GM19467 (cell line): ENCODE data around the gene BPIFB1.

Experiments
- ATAC-seq: cut with Tn5 transposase; IDR thresholded peaks from one replicate; pipeline ENCODE4 v1.9.1; 2021; ENCODE audit warnings: mild to moderate bottlenecking, moderate library complexity; ENCODE audit not compliant: unreplicated experiment

The BPIFB1 gene

DNA sequence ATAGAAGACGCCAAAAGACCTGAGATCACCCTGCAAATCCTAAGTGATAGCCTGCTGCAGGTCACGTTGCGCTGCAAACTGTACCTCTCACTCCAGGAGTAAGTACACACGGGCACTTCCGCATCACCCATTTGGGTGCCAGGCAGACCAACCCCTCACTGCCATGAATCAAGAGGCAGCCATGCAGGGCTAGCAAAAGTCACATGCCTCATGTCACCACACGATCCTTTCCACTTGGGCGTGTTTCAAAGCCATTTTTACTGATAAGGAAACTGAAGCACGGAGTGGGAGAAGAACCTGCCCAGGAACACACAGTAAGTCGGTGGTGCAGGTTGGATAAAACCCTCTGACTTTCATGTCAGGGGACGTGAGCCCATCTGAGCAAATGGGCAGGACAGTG, 37.0 kb downstream of the BPIFB1 start:
- no peak for ATAC-seq

DNA sequence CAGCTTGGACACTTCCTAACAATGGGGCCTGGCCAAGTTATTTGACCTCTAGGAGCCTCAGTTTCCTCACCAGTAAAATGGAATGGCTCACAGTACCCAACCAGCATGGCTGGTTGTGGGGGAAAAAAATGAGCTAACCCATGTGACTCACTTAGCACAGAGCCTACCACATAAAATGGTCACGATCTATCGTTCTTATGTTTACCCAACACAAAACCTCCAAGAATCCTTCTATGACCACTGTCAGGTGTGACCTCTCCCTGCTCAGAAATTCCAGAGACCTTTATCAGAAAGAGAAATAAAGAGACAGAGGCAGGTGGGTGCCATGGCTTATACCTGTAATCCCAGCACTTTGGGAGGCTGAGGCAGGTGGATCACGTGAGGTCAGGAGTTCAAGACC, 39.4 kb downstream of the BPIFB1 start:
- no peak for ATAC-seq

DNA sequence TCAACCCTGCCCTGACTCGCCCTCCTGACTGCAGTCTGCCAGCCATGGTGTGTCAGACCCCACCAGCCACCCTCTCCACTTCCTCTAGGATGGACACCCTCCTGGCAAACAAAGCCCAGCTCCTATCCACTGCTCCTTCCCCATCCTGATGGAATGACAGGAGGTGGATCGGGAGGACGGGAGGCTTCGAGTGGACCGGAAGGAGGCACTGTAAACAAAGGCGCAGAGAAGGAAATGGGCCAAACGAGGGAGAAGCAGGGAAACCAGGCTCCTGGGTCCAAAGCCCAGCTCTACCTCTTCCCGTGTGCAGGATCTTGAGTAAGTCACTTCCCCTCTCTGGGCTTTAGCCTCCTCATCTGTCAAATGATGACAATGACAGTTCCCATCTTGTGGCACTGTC, 40.2 kb downstream of the BPIFB1 start:
- no peak for ATAC-seq

DNA sequence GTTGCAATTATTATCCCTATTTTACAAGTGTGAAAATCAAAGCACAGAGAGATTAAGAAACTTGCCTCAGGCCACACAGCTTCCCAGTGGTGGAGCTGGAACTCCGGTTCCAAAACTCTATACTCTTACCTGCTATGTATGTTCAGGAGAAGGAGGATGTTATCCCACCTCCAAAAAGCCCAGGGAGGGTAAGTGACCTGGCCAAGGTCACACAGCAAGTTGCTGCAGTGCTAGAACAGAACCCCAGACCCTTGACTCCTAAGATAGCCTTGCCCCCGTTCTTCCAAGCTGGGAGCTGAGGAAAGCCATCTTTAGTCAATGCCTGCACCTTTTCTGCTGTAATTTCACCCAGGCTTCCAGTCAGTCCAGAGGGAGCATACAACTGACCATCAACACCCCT, 42.3 kb downstream of the BPIFB1 start:
- no peak for ATAC-seq

DNA sequence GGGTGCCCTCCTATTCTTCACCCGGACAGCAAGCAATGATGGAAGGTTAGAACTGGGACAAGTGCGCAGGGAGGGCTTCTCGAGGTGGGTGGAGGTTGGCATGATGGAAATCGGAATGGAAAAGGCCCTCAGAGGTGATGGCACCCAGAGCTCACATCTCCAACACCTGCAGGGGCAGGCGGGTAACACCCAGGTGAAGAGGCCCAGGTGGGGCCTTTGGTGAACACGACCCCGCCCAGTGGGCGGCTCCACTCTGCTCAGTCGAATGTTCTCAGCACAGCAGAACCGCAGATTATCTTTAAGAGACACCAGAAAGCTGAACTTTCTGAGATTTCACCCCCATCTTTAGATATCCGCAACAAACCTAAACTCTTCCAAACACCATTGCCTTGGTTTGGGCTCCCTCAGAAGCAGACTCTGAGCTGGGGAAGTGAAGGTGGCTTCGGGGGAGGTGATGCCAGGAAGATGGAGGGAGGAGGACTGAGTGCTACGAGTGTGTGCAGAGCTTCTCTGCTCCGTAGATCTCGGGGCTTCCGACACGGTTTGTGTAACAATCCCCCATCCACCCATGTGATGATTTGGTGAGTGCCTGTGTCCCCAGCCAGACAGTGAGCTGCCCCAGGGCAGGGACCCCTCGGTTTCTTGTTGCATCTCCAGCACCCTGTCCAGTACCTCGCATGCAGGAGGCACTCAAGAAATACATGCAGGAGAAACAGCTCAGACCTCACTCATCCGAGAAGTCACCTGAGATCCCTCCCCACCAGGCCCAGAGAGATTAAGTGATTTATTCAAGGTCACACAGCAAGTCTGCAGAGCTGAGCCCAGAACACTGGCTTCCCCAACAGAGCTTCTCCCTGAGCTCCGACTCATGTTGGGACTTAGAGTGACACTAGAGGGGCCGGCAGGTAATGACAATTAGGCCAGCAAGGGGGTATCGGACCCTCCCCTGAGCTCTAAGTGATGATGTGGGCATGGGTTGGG, 45.4 kb downstream of the BPIFB1 start:
- ATAC-seq = no peak

DNA sequence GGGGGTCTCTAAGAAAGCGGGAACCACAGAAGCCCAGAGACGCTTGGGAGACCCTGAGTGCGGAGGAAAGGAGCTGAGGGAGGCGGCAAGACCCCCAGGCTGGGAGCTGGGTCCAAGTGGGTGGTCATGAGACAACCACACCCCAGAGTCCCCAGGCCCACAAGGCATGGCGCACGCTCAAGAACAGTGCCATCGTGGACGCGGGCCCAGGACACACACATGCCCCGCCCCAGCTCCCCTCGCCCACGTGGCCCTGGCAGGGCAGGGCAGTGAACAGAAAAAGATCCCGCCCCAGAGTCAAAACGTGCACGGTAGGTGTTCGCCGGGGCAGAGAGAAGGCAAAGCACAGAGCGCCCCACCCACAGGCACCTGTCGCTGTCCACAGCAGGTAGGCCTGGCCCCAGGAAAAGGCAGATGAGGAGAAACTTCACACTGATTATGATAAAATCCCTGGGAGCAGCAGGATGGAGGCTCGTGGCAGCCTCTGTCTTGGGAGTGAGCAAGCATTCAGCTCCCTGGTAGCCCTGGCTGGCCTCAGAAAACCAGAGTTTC, 50.0 kb downstream of the BPIFB1 start:
- ATAC-seq = no peak

DNA sequence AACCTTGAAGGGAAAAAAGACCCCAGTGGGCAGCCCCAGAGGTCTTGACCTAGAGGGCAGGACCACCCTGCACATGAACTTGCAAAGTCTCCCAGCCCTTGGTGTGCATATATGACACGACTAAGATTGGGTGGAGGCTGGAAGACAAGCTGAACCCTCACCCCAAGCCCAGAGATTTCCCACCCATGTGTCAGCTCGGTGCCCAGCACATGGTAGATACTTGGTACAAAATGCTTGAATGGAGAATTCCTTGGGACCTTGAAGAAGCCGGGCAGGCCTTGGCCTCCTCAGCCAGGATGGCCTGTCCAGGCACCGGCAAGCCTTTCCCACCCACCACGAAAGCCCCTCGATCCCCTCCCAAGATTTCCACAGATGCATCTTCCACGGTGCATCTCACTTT, 50.6 kb downstream of the BPIFB1 start:
- ATAC-seq = no peak

DNA sequence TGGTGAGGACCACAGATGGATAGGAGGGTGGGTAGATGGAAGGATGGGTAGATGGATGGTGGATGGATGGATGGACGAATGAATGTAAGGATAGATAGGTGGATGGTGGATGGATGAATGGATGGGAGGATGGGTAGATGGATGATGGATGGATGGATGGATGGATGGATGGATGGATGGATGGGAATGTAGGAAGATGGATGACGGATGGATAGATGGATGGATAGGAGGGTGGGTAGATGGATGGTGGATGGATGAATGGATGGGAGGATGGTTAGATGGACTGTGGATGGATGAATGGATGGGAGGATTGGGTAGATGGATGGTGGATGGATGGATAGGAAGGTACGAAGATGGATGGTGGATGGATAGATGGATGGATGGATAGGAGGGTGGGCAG, 51.1 kb downstream of the BPIFB1 start:
- no peak for ATAC-seq

DNA sequence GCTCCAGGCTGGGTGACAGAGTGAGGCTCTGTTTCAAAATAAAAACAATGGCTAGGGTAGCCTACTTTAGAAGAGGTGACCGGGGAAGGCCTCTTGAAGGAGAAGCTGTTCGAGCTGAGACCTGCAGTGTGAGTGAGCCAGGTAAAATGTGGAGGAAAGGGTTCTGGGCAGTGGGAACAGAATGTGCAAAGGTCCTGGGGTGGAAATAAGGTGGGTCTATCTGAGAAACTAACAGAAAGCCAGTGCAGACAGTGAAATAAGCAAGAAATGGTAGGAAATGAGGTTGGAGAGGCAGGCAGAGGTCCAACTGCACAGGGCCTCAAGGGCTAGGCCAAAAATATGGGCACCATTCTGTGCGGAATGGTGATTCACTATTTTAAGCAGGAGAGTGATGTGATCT, 53.4 kb downstream of the BPIFB1 start:
- no peak for ATAC-seq

DNA sequence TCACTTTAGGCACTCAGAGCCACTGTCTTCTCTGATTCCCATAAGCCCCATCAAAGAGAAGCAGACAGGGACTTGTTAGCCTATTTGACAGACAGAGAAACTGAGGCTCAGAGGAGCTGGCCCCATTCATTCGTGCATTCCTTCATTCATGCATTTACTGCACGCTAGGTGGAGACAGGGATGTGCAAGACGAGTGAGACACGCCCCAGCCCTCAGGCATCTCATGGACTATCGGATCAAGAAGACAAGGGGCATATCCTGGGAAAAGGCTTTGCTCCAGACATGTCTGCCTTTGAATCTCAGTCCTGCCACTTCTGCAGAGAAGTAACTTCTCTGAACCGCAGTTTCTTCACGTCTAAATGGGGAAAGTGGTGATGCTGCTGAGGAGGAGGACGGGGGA, 54.1 kb downstream of the BPIFB1 start:
- no peak for ATAC-seq

DNA sequence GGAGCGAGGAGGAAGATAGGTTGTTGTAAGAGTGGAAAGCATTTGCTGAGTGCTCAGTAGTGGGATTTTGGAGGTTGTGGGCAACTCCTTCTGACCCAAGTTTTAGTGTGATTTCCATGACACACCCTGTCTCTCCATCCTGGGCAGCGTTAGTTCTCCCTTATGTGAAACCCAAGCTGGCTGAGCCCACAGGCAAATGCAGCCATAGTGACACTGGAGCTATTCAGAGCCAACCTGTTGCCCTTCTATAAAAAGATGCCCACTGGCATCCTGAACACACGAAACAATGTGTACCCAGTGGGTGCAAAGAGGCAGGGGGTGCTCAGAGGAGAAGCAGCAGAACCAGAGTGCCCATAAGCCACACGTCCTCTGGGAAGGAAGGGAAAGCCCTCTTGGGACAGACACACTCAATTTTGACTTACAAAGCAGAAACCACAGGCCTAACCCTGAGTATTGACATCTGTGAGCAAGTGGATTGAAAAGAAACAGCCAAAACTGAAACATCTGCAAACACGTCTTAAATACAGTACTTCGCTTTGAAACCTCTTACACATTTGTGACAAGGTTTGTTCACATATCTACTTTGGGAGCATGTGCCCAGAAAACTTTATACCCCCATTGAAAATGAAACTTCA, 54.6 kb downstream of the BPIFB1 start:
- ATAC-seq = no peak

DNA sequence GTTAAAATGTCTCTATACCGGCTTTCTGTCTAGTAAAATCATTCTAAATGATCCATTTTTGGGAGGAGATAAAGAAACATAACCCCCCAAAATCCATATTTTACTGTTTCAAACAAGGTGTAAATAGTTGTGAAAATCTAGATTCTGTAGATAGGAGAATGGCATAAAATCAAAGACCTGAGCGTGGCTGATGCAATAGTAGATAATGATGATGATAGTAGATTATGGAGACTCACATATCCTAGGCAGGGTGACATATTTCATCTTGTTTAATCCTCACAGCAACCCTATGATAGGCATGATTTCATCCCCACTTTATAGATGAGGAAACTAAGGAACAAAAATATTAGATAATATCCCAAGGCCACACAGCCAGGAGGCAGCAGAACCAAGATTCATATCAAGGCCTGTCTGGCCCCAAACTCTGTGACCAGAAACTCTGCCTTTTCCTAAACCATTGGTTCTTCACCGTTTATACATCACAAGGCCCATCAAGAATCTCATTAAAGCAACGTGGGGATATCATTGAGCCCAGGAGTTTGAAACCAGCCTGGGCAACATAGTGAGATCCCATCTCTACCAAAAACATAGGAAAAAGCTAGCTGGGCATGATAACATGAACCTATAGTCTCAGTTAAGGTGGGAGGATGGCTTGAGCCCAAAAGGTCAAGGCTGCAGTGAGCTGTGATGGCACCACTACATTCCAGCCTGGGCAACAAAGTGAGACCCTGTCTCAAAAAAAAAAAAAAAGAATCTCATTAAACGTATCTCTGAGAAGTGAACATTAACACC, 55.6 kb downstream of the BPIFB1 start:
- no peak for ATAC-seq

DNA sequence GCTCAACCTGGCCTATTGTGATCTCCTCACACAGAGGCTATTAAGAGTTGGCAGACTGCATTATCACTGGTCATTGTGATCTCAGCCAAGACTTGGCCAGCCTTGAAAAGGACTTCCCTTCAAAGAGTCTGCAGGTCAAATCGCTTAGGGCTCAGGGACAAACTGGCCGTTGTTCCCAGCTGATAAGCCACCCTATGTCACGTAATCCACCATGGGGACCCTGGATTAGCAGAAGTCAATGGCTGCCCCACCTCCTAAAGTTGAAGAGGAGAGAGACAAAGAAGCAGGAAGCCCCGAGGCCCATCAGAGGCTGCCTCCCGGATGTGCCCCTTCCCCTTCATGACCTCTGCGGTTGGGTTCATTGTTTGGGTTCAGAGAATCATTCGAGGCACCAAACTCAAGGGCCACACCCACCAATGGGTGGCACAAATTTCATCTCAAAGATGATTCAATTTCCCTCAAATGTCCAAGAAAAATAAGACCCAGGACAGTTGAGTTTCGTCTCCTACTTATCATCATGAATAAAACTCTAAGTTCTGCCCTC, 56.6 kb downstream of the BPIFB1 start:
- ATAC-seq = no peak

DNA sequence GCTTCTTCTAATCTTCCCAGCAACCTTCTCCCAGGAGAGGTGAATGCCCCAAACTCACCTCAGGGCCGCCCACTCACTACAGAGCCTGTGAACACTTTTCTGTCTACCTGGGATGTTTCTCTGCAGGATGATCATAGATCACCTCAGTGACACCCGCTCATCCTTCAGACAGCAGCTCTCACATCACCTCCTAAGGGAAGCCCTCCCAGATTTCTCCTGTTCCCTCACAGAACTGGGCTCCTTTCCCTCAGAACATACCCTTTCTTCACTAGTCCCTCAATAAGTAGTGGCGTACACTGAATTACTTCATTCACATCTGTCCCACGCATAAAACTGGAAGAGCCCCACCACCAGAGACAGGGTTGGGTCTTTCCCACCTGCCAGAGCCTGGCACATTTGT, 60.5 kb downstream of the BPIFB1 start:
- no peak for ATAC-seq

DNA sequence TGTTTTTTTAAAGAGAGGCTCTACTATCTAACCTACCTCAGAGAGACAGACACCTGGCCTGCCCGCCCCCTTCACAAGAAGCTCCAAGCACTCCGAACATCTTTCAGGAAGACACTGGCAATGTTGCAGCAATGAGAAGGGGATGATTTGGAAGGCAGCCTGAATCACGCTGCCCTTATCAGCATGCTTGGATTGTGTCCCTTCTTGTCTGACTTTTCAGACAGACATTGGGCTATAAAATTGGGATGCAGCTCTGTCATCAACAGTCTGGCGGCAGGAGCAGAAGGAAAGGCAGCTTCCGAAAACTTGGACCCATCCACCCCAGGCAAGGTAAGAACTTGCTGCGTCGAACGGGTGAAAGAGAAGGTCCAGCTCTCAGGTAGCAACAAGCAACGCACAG, 62.3 kb downstream of the BPIFB1 start:
- no peak for ATAC-seq

DNA sequence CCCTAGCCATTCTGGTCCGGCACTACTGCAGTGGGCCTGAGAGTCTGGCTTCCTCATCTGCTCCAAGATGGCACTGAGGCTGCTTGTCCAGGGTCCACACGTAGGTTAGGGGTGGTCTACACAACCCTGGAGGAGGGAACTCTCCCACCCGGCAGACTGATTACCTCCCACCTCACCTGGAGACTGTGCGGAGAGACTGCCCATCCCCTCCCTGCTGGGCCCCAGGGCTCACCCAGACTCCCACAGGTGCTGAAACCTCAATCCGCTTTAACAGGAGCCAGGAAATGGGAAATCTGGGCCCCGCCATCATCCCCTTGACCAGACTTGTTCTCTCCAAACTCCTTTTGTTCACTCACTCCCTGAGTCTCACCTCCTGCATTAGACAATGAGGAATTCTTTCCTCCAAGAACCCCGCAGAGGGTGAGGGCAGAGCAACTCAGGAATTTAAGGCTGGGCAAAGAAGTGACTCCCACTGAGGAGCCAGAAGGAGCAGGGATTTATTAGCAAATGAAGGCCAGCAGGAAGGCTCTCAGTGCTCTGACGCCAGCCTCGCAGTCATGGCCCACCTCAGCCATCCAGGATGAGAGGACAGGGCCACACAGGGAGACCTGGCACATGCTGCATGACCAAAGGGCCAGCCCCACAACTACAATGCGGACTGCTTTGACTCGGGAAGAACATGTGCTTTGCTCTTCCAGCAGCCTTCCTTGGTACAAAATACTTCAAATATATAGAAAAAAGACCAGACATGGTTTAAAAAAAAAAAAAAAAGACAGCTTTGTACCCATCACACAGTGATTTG, 65.3 kb downstream of the BPIFB1 start:
- no peak for ATAC-seq

DNA sequence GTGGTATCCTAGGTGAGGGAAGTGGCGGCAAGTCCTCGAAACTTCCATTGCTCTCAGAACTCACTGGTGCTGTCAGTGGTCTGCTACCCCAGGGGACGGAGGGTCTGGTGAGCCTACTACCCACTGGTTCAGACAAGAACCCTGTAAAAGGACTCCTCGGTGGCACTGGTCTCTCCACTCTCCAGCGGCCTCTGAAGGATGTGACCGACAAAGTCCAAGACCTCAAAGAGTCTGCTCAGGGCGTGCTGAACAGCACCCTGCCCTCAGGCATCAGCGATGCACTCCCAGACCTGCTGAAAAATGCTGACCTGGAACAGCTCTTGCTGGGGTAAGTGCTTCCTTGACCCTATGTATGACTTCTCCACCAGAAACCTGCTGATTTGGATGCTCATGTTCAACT, 66.5 kb downstream of the BPIFB1 start:
- ATAC-seq = no peak

DNA sequence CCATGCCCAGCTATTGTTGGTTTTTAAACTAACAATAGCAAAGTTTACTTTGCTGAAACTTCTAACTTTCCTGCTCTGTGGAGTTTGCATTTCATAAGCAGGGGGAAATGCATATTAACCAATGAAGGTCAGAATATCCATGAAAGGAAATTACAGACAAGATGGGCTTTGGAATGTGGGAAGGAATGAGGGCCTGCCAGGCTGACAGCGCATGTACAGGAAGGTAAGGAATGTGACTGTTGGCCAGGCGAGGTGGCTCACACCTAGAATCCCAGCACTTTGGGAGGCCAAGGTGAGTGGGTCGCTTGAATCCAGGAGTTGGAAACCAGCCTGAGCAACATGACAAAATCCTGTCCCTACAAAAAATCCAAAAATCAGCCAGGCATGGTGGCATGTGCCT, 68.7 kb downstream of the BPIFB1 start:
- ATAC-seq = no peak

DNA sequence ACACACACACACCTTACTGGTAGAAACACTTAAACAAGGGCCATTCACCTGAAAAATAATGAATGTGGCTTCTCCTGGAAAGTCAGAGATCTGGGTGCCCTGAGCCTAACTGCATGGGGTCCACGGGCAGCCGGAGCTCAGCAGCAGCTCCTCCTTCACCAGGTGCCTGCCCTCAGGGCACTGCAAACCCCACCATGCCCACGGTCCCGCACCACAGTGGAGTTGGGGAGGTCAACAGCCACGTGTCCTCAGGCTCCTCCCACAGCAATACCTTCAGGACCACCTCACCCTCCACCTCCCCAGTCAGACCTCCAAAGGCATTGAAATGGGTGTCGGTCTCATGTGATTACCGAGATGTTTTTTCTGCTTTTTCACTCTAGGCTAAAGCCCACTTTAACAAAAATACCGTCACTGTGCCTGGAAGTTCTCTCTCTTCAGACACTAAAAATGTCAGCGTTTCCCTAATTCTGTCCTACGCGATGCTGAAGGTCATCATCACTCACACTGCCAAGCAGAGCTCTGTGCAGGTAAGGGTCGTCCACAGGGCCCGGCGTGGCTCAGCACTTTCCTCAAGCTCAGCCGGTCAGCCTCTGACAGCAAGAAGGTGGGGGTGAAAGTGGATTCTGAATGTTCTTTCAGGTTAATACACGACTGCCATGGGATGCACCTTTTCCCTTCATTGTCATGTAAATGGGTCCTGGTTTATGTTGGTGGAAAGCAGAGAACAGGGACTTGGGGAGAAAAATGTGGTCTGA, 69.4 kb downstream of the BPIFB1 start:
- no peak for ATAC-seq

DNA sequence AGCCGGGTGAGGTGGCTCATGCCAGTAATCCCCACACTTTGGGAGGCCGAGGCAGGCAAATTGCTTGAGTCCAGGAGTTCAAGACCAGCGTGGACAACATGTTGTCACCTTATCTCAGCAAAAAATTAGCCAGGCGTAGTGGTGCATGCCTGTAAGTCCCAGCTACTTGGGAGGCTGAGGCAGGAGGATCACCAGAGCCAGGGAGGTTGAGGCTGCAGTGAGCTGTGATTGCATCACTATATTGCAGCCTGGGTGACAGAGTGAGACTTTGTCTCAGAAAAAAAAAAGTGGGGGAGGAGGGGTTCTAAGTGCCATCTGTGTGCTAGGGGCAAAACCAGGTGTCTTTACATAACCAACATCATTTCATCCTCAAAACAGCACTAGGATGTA, 70.0 kb downstream of the BPIFB1 start:
- no peak for ATAC-seq
